PFSK-1 (cell line): ENCODE results near the gene ARHGAP25. TPM values are rescaled to one million over a fixed set of nuclear protein-coding genes. Genes with fewer than 3 reads are reported as not detected.

ENCODE experiments used
- FOXP2 ChIP-seq: optimal IDR thresholded peaks from 2 replicates; pipeline ENCODE3; 2011; ENCODE audit warnings: borderline replicate concordance, control low read depth, inconsistent platforms; ENCODE audit not compliant: insufficient read depth; ENCODE audit errors: extremely low read length, extremely low read depth
- POLR2AphosphoS5 ChIP-seq: IDR thresholded peaks from 2 replicates; pipeline ENCODE4 v1.6.1; 2012; ENCODE audit warnings: low read depth, mild to moderate bottlenecking, control low read depth, low read length, moderate library complexity
- SIN3A ChIP-seq: IDR thresholded peaks from 2 replicates; pipeline ENCODE4 v1.6.1; 2012; ENCODE audit warnings: mild to moderate bottlenecking, low read length, moderate library complexity, borderline replicate concordance; ENCODE audit not compliant: insufficient read depth
- TAF1 ChIP-seq: IDR thresholded peaks from 2 replicates; pipeline ENCODE4 v1.6.1; 2012; ENCODE audit warnings: low read length, control low read depth, borderline replicate concordance; ENCODE audit not compliant: insufficient read depth
- polyA plus RNA-seq: library from polyadenylated mRNA; unstranded; fragments of >200 nt; gene quantifications from one replicate; pipeline ENCODE4 v1.2.1, GENCODE V29; 2012; ENCODE audit warnings: low read depth, missing spikeins; ENCODE audit not compliant: insufficient read length
- TF ChIP-seq, protein P1 (sequence below), 2 experiments: IDR thresholded peaks; 2 replicates each; pipeline versions ENCODE4 v1.6.1 to v1.8.0; 2011 to 2012; ENCODE audit warnings: low read depth in 2 of 2, low read length in 2 of 2, control low read depth in 1 of 2, inconsistent platforms in 1 of 2, mild to moderate bottlenecking in 1 of 2, moderate library complexity in 1 of 2; ENCODE audit not compliant: insufficient read depth in 1 of 2

ARHGAP25 gene, protein sequence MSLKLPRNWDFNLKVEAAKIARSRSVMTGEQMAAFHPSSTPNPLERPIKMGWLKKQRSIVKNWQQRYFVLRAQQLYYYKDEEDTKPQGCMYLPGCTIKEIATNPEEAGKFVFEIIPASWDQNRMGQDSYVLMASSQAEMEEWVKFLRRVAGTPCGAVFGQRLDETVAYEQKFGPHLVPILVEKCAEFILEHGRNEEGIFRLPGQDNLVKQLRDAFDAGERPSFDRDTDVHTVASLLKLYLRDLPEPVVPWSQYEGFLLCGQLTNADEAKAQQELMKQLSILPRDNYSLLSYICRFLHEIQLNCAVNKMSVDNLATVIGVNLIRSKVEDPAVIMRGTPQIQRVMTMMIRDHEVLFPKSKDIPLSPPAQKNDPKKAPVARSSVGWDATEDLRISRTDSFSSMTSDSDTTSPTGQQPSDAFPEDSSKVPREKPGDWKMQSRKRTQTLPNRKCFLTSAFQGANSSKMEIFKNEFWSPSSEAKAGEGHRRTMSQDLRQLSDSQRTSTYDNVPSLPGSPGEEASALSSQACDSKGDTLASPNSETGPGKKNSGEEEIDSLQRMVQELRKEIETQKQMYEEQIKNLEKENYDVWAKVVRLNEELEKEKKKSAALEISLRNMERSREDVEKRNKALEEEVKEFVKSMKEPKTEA
- polyA plus RNA-seq = not detected

DNA sequence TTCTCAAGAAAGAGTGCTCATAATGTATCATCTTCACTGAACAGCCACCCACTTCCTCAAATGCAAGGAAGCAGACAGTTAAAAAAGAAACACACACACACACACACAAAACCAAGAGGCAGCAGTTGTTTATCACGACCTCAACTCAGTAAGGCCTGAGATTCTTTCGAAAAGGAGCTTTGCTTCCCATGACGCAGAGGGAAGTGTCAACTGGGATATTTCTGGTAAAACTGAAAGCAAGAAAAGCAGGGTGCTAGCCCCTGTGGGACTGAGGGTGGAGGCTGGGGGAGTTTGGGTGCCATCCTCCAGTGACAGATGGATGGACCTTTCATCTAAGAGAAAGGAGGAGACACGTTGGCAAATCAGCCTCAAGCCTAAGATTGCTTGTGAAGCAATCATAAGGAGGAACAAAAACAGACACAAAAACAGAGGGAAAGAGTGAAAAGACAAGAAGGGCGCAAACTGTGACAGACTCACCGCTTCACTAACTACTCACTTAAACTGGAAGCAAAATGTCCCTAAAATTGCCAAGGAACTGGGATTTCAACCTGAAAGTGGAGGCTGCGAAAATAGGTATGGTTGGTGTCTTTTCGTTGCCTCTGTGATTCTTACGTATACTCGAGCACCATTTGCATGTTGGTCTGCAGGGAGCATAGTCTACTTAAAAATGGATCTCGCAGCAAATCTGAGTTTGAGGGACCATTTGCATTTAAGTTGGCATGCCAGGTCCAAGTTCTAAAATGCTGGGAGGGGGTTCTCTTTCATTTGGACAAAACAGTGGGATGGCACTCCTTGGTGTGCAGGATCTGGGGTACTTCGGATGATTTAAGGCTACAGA is at the start of gene ARHGAP25:
TSS of gene ARHGAP25 (plus strand) at position 124 of the 838 bp plus-strand sequence. CDS start at position 513, 389 bp downstream.
- no peak for TF ChIP-seq TAF1
- no peak for TF ChIP-seq POLR2AphosphoS5
- TF ChIP-seq SIN3A = no peak
- TF ChIP-seq, protein P1, sequence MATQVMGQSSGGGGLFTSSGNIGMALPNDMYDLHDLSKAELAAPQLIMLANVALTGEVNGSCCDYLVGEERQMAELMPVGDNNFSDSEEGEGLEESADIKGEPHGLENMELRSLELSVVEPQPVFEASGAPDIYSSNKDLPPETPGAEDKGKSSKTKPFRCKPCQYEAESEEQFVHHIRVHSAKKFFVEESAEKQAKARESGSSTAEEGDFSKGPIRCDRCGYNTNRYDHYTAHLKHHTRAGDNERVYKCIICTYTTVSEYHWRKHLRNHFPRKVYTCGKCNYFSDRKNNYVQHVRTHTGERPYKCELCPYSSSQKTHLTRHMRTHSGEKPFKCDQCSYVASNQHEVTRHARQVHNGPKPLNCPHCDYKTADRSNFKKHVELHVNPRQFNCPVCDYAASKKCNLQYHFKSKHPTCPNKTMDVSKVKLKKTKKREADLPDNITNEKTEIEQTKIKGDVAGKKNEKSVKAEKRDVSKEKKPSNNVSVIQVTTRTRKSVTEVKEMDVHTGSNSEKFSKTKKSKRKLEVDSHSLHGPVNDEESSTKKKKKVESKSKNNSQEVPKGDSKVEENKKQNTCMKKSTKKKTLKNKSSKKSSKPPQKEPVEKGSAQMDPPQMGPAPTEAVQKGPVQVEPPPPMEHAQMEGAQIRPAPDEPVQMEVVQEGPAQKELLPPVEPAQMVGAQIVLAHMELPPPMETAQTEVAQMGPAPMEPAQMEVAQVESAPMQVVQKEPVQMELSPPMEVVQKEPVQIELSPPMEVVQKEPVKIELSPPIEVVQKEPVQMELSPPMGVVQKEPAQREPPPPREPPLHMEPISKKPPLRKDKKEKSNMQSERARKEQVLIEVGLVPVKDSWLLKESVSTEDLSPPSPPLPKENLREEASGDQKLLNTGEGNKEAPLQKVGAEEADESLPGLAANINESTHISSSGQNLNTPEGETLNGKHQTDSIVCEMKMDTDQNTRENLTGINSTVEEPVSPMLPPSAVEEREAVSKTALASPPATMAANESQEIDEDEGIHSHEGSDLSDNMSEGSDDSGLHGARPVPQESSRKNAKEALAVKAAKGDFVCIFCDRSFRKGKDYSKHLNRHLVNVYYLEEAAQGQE (IDR thresholded peaks at IDR 0.05; ENCODE audit: insufficient read depth in 1 of 2, low read depth in 2 of 2, low read length in 2 of 2) = no peak
- no peak for TF ChIP-seq FOXP2

DNA sequence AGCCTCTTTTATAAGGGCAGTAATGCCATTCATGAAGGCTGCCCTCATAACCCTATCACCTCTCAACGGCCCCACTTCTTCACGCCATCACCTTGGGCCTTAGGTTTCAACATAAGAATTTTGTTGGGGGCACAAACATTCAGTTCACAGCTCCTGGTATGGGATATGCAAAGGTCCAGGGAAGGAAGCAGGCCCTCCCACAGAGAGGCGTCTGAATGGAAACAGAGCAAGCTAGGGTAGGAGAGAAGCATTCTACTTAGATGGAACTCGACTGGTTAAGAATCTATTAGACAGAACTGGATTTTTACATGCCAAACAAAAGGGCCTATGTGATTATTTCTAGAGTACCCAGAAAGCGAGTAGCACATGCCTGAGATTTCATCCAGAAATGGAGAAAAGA is 48.4 kb upstream of the ARHGAP25 start:
- no peak for TF ChIP-seq TAF1
- no peak for TF ChIP-seq FOXP2
- no peak for TF ChIP-seq POLR2AphosphoS5
- TF ChIP-seq, protein P1 (IDR thresholded peaks at IDR 0.05; ENCODE audit: insufficient read depth in 1 of 2, low read depth in 2 of 2, low read length in 2 of 2) = no peak
- TF ChIP-seq SIN3A = no peak

DNA sequence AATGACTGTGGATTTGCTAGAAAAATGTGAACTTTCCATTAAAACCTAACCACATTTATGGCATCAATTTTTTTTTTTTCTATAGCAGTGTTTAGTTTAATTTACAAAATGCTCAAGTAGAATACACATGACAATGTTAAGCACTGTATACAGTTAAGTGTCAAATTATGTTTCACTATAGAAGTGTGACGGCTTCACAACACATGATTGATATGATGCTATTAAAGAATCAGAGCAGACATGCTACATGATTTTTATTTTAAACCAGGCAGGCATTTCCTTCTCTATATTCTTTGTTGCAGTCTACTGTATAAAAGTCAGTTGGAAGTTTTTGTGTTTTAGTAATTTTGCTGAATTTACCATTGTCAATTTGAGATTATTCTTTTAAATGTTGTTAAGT is 47.6 kb upstream of the ARHGAP25 start:
- TF ChIP-seq TAF1 = no peak

DNA sequence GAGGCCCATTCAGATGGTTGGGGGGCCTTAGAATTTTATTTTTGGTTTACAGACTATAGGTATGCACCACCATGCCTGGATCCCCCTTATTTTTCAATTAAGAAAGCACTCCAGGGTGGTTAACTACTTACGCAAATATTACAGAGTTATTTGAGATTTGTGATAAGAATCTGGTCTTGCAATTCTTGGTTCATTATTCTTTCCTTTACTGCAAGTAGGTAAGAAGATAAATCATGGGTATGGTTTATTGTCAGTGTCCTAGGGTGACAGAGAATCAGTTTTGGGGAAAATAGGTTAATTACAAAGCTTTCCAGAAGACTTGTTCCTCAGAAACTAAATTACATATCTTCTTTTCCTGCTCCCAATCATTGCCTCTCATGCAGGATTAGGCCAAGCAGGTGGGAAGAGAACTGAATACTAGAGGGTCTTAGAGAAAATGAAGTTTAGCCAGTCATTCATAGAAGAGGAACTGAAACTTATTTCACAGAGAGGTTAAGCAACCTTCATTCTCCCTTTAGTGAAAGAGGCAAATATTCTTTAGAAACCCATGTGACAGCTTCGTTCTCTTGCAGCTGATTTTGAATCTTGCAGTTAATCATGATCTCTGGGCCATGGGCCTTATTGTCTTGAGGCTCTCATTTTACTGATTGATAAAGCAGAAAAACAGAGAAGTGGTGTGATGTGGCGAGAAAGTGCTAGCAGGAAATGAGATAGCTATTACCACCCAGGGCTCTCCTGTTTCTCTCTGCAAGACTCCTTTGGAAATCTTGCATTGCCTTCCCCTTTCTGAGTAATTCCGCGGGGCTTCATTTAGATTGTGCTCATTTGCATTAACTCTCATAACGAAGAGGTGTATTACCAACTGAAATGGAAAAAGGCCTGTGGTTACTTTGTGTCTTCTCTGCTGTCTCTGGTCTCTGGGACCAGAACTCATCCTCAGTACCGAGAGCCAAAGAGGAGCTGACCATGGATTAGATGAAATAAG is 44.8 kb upstream of the ARHGAP25 start:
- TF ChIP-seq POLR2AphosphoS5 (no peak), SIN3A (no peak), TAF1 (no peak), FOXP2 (no peak)
- TF ChIP-seq, protein P1 (IDR thresholded peaks at IDR 0.05; ENCODE audit: insufficient read depth in 1 of 2, low read depth in 2 of 2, low read length in 2 of 2) = no peak

DNA sequence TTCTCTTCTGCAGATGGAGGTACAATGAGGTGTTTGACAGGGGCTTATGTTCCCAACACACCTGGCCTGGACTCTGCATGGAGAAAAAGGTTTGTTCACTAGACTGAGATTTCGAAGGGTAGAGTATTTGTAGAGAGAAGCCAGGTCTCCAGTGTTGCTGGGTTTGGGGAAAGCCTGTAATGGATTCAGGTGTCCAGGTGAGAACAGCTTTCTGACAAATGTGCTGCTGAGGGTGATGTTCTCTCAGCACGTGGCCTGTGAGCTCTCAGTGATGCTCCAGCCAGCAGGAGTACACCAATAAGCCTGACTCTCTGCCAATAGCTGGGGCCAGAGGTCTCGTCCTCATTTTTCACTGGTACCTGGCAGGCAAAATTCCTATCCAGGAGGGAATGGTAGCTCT is 43.8 kb upstream of the ARHGAP25 start:
- TF ChIP-seq POLR2AphosphoS5 = no peak
- TF ChIP-seq FOXP2 = no peak
- TF ChIP-seq SIN3A = no peak
- no peak for TF ChIP-seq TAF1
- TF ChIP-seq, protein P1 (IDR thresholded peaks at IDR 0.05; ENCODE audit: insufficient read depth in 1 of 2, low read depth in 2 of 2, low read length in 2 of 2) = no peak
